ENCODE data around the gene VIM. TPM values are rescaled to one million over a fixed set of nuclear protein-coding genes. Genes with fewer than 3 reads are reported as not detected.

Gene VIM
- total RNA-seq, 5 donors from 2014 or later (not counting 1 experiment from before 2014, with no cell fraction given) = 704 to 1,632 (median 1,212) TPM

DNA sequence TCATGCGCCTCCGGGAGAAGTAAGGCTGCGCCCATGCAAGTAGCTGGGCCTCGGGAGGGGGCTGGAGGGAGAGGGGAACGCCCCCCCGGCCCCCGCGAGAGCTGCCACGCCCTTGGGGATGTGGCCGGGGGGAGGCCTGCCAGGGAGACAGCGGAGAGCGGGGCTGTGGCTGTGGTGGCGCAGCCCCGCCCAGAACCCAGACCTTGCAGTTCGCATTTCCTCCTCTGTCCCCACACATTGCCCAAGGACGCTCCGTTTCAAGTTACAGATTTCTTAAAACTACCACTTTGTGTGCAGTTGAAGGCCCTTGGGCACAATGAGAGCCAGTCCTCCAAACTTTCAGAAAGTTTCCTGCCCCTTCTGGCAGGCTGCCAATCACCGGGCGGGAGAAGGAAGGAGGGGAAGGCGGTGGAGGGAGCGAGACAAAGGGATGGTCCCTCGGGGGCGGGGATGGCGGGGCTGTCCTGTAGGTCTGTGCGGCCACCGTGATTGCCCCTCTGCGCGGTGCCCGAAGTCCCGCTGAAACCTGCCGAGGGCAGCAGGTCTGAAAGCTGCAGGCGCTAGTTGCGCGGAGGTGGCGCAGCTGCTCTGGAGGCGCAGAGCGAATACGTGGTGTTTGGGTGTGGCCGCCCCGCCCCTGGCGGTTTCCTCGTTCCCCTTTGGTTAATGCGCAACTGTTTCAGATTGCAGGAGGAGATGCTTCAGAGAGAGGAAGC lies 2.1 kb downstream of the VIM start:
- ATAC-seq (replicated peaks in 1 of 4) (peak; percentile 61 to 68 (median 64)), DNase-seq (peak; percentile 86 to 95 (median 91))
- peaks cover 28 to 53% of the 10 kb centered on the region in 2 experiments for H3K4me1 ChIP-seq (ENCODE audit: control insufficient read depth in 1 of 2, extremely low read depth in 1 of 2, insufficient read depth in 2 of 2, low read length in 2 of 2)
- peak overlapping the region; percentile 83 to 97 for H3K4me3 ChIP-seq (ENCODE audit: control insufficient read depth in 1 of 2, extremely low read depth in 1 of 2, low read length in 1 of 2)
- under 1% methylated on average over 34 of the region's 43 CpGs for WGBS (ENCODE audit: insufficient coverage)
- Mint-ChIP-seq H3K27ac (peak overlapping the region; percentile 96 to 100), H3K36me3 (peaks cover 39% of the 10 kb centered on the region), H3K9me3 (no peaks in the 10 kb centered on the region), H3K27me3 (no peaks in the 10 kb centered on the region), H3K4me1 (peaks cover 50 to 70% (median 64%) of the 10 kb centered on the region in 3 donors), H3K4me3 (peak overlapping the region; percentile 90 to 99 (median 95))
- ChIA-PET CTCF (interaction anchor here (0.6 to 2.0 kb wide), 14 partner anchors 18 to 1860 kb away, joined by 3 to 26 read pairs (median 4); partner anchors contain the start of genes TRDMT1 (in 2 of the 2) and RSU1 (in 1 of the 2)), POLR2A (interaction anchor here (0.7 to 3.8 kb wide), 15 partner anchors 8 to 413 kb away, joined by 3 to 44 read pairs (median 5); partner anchors contain the start of genes RSU1 (in 1 of the 2) and TRDMT1 (in 1 of the 2))
- peak overlapping the region; percentile 97 for H3K27ac ChIP-seq (ENCODE audit: low read length)
- H3K27me3 ChIP-seq (replicated peaks in 1 of 2; ENCODE audit: control insufficient read depth in 2 of 2, extremely low read depth in 1 of 2, insufficient read depth in 2 of 2, low read length in 1 of 2) = no peaks in the 10 kb centered on the region
- H3K9me3 ChIP-seq = no peaks in the 10 kb centered on the region
- H3K36me3 ChIP-seq (ENCODE audit: control insufficient read depth in 2 of 2, extremely low read depth in 1 of 2, insufficient read depth in 1 of 2, low read length in 1 of 2) = peaks cover 8 to 40% of the 10 kb centered on the region in 2 donors

DNA sequence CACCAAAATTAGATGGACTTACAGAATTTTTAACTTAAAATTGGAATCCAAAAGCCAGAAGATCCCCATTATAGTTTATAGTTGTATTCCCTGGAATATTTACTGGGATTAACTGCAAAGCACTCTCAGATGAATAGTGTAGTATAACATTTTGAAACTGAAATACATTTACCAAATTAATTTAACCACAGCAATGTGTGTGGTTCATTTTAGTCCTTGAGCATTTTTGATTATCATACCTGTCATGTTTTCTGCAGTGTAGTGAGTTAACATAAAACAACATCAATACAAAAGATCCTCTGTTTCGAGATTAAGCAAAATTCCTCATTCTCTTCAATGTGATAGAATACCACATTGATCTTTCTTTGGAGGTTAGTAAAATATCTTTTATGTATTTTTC lies 3.7 kb downstream of the VIM start:
- Mint-ChIP-seq H3K4me1 (peaks cover 52 to 69% (median 66%) of the 10 kb centered on the region in 3 donors), H3K9me3 (no peaks in the 10 kb centered on the region), H3K36me3 (peaks cover 54% of the 10 kb centered on the region), H3K4me3 (peak overlapping the region; percentile 90 to 99 (median 95)), H3K27ac (peak overlapping the region; percentile 96 to 100), H3K27me3 (no peaks in the 10 kb centered on the region)
- ATAC-seq (replicated peaks in 1 of 4) = no peak
- POLR2A ChIA-PET = interaction anchor here (0.6 to 0.8 kb wide), 3 partner anchors 9 to 414 kb away, joined by 4 to 8 read pairs (median 7); partner anchors contain the start of gene RSU1 (in 1 of the 2)
- DNase-seq = no peak
- Histone ChIP-seq H3K4me1 (ENCODE audit: control insufficient read depth in 1 of 2, extremely low read depth in 1 of 2, insufficient read depth in 2 of 2, low read length in 2 of 2) (peaks cover 25 to 49% of the 10 kb centered on the region in 2 experiments), H3K9me3 (no peaks in the 10 kb centered on the region), H3K4me3 (ENCODE audit: control insufficient read depth in 1 of 2, extremely low read depth in 1 of 2, low read length in 1 of 2) (no peak overlapping the region), H3K27me3 (replicated peaks in 1 of 2; ENCODE audit: control insufficient read depth in 2 of 2, extremely low read depth in 1 of 2, insufficient read depth in 2 of 2, low read length in 1 of 2) (no peaks in the 10 kb centered on the region), H3K36me3 (ENCODE audit: control insufficient read depth in 2 of 2, extremely low read depth in 1 of 2, insufficient read depth in 1 of 2, low read length in 1 of 2) (peaks cover 12 to 57% of the 10 kb centered on the region in 2 donors), H3K27ac (ENCODE audit: low read length) (peak overlapping the region; percentile 97)
- WGBS (ENCODE audit: insufficient coverage) = no CpG with 5 or more reads among the region's 1 CpG
- CTCF ChIA-PET = interaction anchor here in 1 of 2 donors (0.6 kb wide), 1 partner anchor 165 kb away, joined by 3 read pairs; no protein-coding TSS in a partner anchor

DNA sequence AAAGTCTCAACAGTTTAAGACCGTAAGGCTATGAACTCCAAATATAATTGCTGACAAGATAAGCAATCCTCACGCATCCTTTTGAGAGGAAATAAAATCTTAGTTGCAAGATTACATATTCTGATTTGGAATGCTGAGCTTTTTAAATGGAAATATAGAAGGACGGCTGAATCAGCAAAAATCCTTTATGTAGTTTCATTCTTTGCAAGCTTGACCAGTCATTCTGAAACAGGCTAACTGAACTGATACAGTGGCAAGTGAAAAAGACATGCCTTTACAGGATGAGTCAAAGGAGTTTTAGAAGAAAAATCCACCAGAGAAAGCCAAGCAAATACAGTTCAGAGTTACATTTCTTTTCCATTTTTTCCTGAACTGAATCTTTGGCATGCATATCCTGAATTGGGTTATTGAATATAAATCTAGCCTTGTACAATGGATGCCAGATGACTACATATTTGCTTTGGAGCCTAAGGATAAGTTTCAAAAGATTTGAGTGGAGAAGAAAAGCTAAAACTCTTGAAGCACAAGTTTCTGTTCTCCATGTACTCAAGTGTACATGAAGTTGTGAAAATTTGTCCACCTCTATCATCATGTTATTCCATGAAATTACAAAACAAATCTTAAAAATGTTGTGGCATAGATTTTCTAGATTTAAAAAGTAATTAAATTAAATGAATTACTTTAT lies 4.4 kb downstream of the VIM start:
- H3K4me3 ChIP-seq (ENCODE audit: control insufficient read depth in 1 of 2, extremely low read depth in 1 of 2, low read length in 1 of 2) = no peak overlapping the region

DNA sequence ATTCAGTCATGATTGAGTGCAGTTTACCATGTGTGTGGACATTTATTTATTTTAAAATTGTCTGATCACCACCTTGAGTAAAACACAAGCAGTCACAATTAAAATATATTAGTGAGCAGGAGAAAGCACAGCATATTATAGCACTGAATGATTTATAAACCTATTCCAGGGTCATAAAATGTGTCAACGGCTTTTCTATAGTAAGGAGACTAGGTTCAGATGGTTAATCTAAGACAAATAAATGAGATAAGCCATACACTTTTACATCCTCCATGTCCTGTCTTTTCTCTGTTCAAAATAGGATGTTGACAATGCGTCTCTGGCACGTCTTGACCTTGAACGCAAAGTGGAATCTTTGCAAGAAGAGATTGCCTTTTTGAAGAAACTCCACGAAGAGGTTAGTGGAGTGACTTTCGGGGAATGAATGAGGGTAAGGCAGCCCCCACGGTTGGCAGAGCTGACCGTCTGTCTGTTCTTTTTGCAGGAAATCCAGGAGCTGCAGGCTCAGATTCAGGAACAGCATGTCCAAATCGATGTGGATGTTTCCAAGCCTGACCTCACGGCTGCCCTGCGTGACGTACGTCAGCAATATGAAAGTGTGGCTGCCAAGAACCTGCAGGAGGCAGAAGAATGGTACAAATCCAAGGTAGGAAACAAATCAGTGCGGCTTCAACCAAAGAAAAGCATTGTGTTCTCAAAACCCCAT lies 5.4 kb downstream of the VIM start:
- POLR2A ChIA-PET = interaction anchor here in 1 of 2 donors (0.5 kb wide), 1 partner anchor 9 kb away, joined by 10 read pairs; no protein-coding TSS in a partner anchor
- no peak for ATAC-seq (replicated peaks in 1 of 4)
- Mint-ChIP-seq H3K9me3 (no peaks in the 10 kb centered on the region), H3K4me3 (peak overlapping the region in 1 of 3 donors; percentile 47), H3K27me3 (no peaks in the 10 kb centered on the region), H3K36me3 (peaks cover 58% of the 10 kb centered on the region), H3K27ac (peak overlapping the region; percentile 64 to 73), H3K4me1 (peaks cover 41 to 58% (median 57%) of the 10 kb centered on the region in 3 donors)
- CTCF ChIA-PET = interaction anchor here in 1 of 2 donors (0.6 to 0.8 kb wide), 2 partner anchors 27 to 398 kb away, joined by 3 read pairs; no protein-coding TSS in a partner anchor
- peak overlapping the region; percentile 2 for H3K27ac ChIP-seq (ENCODE audit: low read length)
- no peaks in the 10 kb centered on the region for H3K9me3 ChIP-seq
- no peak overlapping the region for H3K4me3 ChIP-seq (ENCODE audit: control insufficient read depth in 1 of 2, extremely low read depth in 1 of 2, low read length in 1 of 2)
- no peak for DNase-seq
- H3K27me3 ChIP-seq (replicated peaks in 1 of 2; ENCODE audit: control insufficient read depth in 2 of 2, extremely low read depth in 1 of 2, insufficient read depth in 2 of 2, low read length in 1 of 2) = no peaks in the 10 kb centered on the region
- WGBS (ENCODE audit: insufficient coverage) = 94% methylated on average over 13 of the region's 14 CpGs
- peaks cover 19 to 40% of the 10 kb centered on the region in 2 experiments for H3K4me1 ChIP-seq (ENCODE audit: control insufficient read depth in 1 of 2, extremely low read depth in 1 of 2, insufficient read depth in 2 of 2, low read length in 2 of 2)
- H3K36me3 ChIP-seq (ENCODE audit: control insufficient read depth in 2 of 2, extremely low read depth in 1 of 2, insufficient read depth in 1 of 2, low read length in 1 of 2) = peaks cover 17 to 72% of the 10 kb centered on the region in 2 donors

More for the DNA sequence above, 4.4 kb downstream of the VIM start:
- Histone ChIP-seq H3K36me3 (ENCODE audit: control insufficient read depth in 2 of 2, extremely low read depth in 1 of 2, insufficient read depth in 1 of 2, low read length in 1 of 2) (peaks cover 12 to 63% of the 10 kb centered on the region in 2 donors), H3K9me3 (no peaks in the 10 kb centered on the region), H3K27me3 (replicated peaks in 1 of 2; ENCODE audit: control insufficient read depth in 2 of 2, extremely low read depth in 1 of 2, insufficient read depth in 2 of 2, low read length in 1 of 2) (no peaks in the 10 kb centered on the region), H3K27ac (ENCODE audit: low read length) (peak overlapping the region; percentile 97), H3K4me1 (ENCODE audit: control insufficient read depth in 1 of 2, extremely low read depth in 1 of 2, insufficient read depth in 2 of 2, low read length in 2 of 2) (peaks cover 20 to 44% of the 10 kb centered on the region in 2 experiments)
- Mint-ChIP-seq H3K4me3 (peak overlapping the region; percentile 90 to 99 (median 95)), H3K27me3 (no peaks in the 10 kb centered on the region), H3K36me3 (peaks cover 58% of the 10 kb centered on the region), H3K4me1 (peaks cover 46 to 63% (median 62%) of the 10 kb centered on the region in 3 donors), H3K27ac (peak overlapping the region; percentile 57 to 72), H3K9me3 (no peaks in the 10 kb centered on the region)
- ChIA-PET POLR2A (interaction anchor here (0.6 to 0.8 kb wide), 2 partner anchors 384 to 415 kb away, joined by 4 to 8 read pairs; partner anchors contain the start of gene RSU1 (in 1 of the 2)), CTCF (interaction anchor here (0.6 to 0.8 kb wide), 2 partner anchors 166 to 397 kb away, joined by 3 read pairs; no protein-coding TSS in a partner anchor)
- WGBS (ENCODE audit: insufficient coverage) = no CpG with 5 or more reads among the region's 3 CpGs
- DNase-seq (no peak), ATAC-seq (replicated peaks in 1 of 4) (no peak)

DNA sequence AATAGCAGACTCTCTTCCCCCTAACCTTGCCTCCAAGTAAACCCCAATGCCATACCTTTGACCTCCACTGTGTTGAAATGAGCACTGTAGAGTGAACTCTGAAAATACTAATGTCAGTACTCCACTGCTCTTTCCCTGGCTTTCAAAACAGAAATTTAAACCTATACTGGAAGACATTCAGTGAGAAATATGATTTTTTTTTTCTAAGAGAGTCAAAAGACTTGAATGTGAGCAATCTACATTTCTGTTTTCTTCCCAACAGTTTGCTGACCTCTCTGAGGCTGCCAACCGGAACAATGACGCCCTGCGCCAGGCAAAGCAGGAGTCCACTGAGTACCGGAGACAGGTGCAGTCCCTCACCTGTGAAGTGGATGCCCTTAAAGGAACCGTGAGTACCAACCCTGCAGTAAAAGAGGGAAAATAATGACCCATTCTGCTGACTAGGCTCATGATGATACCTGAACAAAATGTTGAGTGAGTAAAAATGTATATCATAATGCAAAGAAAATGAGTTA lies 6.4 kb downstream of the VIM start:
- no peaks in the 10 kb centered on the region for H3K9me3 ChIP-seq
- H3K9me3 Mint-ChIP-seq = no peaks in the 10 kb centered on the region
- WGBS (ENCODE audit: insufficient coverage) = 60% methylated on average over 1 of the region's 5 CpGs
- ATAC-seq (replicated peaks in 1 of 4) (no peak), DNase-seq (no peak)
- ChIA-PET POLR2A (interaction anchor here in 1 of 2 donors (0.6 kb wide), 1 partner anchor 306 kb away, joined by 6 read pairs; no protein-coding TSS in a partner anchor), CTCF (no interaction called here)
- H3K36me3 ChIP-seq (ENCODE audit: control insufficient read depth in 2 of 2, extremely low read depth in 1 of 2, insufficient read depth in 1 of 2, low read length in 1 of 2) = peaks cover 17 to 75% of the 10 kb centered on the region in 2 donors
- no peak overlapping the region for H3K4me3 ChIP-seq (ENCODE audit: control insufficient read depth in 1 of 2, extremely low read depth in 1 of 2, low read length in 1 of 2)
- H3K27me3 ChIP-seq (replicated peaks in 1 of 2; ENCODE audit: control insufficient read depth in 2 of 2, extremely low read depth in 1 of 2, insufficient read depth in 2 of 2, low read length in 1 of 2) = no peaks in the 10 kb centered on the region
- H3K4me1 ChIP-seq (ENCODE audit: control insufficient read depth in 1 of 2, extremely low read depth in 1 of 2, insufficient read depth in 2 of 2, low read length in 2 of 2) = peaks cover 19 to 39% of the 10 kb centered on the region in 2 experiments
- peaks cover 58% of the 10 kb centered on the region for H3K36me3 Mint-ChIP-seq
- peak overlapping the region; percentile 35 for H3K27ac ChIP-seq (ENCODE audit: low read length)
- peak overlapping the region; percentile 63 to 86 for H3K27ac Mint-ChIP-seq
- peaks cover 45 to 58% (median 57%) of the 10 kb centered on the region in 3 donors for H3K4me1 Mint-ChIP-seq
- no peaks in the 10 kb centered on the region for H3K27me3 Mint-ChIP-seq
- H3K4me3 Mint-ChIP-seq = peak overlapping the region in 1 of 3 donors; percentile 25

Measured in T-cell (primary cell).